ENCODE data around the gene CNR1. TPM values are rescaled to one million over a fixed set of nuclear protein-coding genes. Genes with fewer than 3 reads are reported as not detected.

Gene CNR1
- total RNA-seq: 0.07 and 0.52 TPM in 2 replicates

DNA sequence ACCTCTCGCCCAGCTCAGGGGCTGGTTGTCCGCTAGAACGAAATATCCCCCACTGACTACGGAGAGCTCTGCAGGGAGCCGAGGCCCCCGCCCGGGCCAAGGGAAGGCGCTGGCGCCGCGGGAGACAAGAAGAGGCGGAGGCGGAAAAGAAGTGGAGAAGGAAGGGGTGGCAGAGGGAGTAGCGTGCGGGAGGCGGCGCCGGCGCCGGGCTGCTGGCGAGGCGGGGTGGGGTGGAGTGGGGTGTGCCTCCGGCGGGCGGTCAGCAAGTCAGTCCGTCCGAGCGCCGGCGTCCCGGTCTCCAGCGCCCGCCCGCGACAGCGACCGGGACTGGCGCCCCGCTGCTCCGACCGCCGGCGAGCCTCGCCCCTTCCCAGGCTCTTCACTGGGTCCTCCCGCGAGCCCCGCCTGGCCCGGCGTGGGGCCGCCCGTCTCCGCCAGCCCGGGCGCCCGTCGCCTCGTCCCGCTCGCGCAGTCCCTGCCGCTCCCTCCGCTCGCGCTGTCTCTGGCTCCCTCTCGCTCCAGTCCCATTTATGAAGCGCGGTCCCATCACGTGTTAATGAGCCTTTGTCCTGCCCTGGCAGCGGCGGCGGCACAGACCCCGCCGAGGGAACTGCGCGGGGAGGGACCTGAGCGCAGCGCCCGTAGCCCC lies at the start of gene CNR1:
TSS of gene CNR1 (minus strand) at position 504 of the 649 bp plus-strand sequence. CDS start 21,073 bp downstream, outside the sequence.

Other genes starting within 250 kb of the CNR1 start
- gene SPACA1, start 118.5 kb downstream of the CNR1 start, total RNA-seq: not detected in 2 replicates